DMS153 (cell line): Measurements from ENCODE around the gene BAIAP2L2.
A peak's percentile ranks its signal among the peaks of the same experiment; 100 is the strongest.
"Not testable (repeated sequence)": the region's sequence is repeated elsewhere in the genome, so short reads cannot be mapped to it uniquely, and the experiment has no call there.

ENCODE experiments used
- DNase-seq: peaks from one replicate; lab custom pipeline; 2025; lab: John Stamatoyannopoulos, UW

BAIAP2L2 gene

DNA sequence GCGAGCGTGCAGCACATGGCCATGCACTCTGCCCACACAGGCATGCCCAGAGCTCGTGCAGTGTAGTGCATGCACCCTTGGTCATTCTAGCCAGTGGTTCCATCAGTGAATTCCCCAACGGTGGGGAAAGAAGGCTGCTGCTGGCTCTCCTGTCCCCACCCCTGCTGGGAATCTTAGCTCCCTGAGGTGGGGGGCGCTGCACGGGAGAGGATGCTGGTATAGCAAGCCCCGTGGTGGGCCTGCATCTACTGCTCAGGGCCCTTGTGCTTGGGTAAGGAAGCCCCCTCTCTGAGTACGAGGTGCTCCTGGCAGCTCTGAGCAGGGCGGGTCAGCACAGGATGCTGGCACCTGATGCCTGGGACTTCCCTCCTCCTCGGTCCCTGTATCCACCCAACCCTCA, 18.5 kb upstream of the BAIAP2L2 start:
- DNase-seq = no peak

DNA sequence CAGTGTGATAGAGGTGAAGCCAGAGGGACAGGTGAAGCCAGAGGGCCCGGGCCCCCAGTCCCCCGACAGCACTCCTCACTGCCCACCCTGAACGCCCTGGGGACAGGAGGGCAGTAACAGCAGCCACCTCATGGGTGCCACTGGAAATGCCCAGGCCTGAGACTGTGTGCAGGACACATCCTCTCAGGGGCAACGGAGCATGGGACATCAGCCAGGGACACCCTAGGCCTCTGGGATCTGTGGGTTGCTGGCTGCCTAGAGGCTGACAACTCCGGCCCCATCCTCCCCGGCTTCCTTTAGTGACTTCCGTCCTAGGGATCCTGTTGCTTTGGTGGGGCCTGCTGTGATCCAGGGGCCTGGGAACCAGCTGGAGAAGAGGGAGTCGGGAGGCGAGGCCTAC, 17.4 kb upstream of the BAIAP2L2 start:
- no peak for DNase-seq

DNA sequence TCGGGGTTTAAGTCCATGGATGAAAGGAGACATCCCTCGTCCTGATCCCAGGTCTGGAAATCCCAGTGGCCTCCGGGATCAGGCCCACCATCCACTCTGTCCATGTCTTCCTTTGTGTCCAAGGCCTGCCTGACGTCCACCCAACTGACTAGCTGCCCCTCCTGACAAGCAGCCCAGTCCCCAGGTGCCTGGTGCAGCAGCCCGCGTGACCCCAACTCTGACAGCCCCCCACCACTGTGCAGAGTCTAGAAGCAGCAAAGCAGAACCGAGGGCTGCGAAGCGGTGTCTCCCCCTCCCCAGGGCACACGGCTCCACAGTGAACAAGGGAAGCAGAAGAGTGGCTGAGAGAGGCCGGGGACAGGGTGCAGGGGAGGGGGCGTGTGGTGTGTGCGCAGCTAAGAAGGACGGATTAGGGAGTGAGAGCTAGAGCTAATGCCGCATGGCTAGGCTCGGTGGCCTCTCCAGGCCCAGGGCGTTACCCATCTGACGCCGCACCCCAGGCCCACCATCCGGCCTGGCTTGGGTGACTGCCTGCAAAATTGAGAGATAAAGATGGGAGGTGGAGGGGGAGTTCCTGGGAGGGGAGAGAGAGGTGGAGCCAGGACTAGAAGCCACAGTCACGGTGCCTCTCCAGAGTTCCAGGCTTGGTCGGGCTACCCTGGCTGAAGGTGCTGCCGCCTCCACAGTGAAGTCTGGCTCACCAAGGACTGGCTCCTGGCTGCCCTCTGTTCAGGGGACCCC, 16.6 kb upstream of the BAIAP2L2 start:
- no peak for DNase-seq

DNA sequence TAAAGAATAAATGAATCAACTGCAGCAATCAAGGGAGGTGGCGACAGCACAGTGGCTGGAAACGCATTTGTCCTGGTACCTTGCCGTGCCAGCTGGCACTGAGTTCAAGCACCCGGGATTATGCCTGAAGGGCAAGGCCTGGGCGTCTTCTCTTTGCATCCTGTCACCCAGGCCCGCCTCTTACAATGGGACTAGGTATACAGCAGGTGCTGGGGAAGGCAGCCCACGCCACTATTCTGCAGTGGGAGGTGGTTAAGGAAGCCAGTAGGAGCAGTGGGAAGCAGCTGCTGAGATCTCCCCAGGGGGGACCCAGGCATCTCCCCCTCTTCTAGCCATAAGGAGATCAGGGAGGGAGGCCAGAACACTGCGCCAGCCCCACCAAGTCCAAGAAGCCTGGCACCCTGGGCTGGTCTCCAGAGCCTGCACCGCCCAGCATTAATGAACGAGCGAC, 15.3 kb upstream of the BAIAP2L2 start:
- DNase-seq = no peak

DNA sequence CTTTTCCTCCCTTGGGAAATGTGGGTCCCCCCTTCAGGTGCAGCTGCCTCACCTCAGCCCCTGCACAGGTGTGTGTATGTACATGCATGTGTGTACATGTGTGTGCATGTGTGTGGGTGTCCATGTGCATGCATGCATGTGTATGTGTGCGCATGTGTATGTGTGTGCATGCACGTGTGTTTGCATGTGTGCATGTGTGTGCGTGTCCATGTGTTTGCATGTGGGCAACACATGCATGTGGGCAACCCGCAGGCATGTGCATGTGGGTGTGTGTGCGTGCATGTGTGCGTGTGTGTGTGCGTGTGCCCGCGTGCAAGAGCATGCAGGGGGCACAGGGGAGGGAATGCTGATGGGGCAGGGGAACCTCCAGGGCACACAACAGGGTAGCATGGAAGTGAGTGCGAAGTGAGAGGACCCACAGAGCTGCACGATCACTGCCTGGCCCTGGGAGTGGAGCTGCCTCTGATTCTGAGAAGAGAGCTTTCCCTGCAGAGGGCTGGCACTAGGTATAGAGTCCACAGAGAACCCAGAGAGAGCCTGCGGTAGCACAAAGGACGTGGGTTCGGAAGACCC, 14.6 kb upstream of the BAIAP2L2 start:
- no peak for DNase-seq

DNA sequence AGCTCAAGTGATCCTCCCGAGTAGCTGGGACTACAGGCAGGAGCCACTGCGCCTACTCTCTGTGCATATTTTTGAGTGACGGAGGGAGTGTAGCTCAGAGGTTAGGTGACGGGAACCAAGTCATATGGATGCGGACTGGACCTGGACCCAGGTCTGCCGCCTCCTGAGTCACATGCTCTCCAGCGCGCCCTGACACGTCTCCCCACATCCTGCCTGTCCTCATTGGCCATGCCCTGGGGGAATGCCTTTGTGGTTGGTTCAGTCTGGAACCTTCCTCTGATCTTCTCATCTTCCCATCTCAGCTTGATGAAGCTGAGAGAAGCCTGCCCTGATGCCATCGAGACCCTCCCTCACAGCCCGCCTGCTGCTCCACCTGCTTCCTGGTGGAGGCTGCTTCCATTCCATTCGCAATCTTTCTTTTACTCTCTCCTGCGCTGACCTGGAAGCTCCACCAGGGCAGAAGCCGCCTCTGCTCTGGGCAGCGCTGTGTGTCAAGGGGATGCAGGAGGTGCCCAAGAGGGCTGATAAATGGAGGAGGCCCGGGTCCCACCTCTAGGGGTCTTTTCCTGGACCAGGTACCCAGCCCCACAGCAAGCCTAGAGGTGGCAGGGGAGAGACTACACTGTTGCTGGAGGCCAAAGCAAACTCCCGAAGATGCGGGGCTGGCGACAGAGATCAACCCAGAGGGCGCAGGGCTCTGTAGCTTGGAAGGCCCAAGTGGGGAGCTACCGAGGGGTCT, 13.9 kb upstream of the BAIAP2L2 start:
- DNase-seq = no peak

DNA sequence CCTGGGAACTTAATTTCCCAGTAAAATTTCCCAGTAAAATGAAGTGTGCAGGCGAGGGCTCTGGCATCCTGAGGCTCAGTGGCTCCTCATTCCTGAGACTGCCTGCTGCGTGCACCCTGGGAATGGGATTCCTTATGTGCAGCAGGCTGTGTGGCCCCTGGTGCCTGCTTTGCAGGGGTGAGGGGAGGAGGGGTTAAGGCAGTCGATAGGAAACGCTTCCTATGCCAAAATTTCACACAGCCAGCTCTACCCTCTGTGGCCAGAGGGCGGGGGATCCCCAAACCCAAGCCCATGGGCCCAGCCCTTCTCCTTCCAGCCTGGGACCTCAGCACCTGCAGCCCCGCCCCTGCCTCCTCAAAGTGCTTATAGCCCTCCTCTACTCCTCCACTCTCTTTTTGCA, 12.1 kb upstream of the BAIAP2L2 start:
- DNase-seq = no peak

DNA sequence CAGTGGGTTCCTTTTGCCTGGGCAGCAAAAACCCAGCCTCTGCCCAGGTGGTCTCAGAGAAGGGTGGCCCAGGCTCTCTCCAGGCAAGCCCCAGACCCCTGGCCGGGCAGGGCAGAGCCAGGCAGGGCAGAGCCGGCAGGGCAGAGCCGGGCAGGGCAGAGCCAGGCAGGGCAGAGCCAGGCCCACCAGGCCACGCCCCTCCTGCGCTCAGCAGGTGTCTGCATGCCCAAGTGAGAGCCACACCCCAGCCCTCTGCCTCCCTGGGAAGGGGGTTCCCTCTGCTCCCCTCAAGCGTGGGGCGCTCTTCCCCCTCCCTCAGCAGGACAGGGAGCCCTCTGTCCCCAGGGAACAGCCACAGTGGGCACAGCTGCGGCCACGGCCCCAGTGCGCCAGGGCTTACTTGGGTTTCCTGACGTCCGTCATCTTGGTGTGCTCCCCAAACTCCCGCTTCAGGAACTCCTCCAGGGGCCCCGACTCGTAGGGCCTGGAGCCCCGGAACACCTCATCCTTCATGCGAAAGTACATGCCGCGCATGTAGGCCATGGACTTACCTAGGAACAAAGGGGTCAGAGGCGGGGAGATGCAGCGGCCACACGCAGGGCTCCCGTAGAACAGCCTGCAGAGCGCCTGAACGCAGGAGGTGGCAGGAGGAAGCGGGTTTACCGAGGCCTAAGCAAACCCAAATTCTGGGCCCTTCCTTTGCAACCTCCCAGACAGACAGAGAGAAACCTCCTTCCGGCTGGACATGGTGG, 10.1 kb upstream of the BAIAP2L2 start:
- DNase-seq = no peak

DNA sequence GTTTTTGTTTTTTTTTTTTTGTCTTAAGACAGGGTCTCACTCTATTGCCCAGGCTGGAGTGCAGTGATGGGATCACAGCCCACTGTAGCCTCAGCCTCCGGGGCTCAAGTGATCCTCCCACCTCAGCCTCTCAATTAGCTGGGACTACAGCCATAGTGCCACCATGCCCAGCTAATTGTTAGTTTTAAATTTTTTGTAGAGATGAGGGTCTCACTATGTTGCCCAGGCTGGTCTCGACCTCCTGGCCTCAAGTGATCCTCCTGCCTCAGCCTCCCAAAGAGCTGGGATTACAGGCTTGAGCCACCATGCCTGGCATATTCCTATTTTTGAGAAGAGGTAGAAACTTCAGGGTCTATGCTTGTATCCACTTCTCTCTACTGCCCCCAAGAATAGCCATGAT, 8.3 kb upstream of the BAIAP2L2 start:
- not testable (repeated sequence) for DNase-seq

DNA sequence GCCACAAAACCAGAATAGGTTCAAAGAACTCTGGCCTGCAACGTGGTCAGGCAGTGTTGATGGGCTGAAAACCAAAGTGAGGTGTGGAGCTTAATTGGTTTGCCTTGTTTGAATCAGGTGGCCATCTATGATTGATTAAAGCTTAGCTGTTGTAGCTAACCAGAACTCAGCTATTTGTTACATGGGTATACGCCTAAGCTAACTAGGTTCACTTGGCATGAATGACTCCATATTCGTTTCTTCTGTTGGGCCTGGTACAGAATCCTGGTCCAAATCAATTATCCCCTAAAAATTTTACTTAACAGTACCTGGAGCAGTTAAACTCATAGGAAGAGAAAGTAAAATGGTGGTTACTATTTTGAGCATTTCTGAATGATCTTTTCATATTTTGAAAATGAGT, 7.7 kb upstream of the BAIAP2L2 start:
- no peak for DNase-seq

DNA sequence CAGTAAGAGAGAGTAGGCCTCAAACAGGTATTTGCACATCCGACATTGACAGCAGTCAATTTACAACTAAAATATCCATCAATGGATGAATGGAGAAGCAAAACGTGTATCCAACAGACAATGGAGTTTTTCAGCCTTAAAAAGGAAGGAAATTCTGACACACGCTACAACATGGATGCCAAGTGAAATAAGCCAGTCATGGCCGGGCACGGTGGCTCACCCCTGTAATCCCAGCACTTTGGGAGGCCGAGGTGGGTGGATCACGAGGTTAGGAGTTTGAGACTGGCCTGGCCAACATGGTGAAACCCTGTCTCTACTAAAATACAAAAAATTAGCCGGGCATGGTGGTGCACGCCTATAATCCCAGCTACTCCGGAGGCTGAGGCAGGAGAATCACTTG, 7.1 kb upstream of the BAIAP2L2 start:
- DNase-seq = not testable (repeated sequence)

DNA sequence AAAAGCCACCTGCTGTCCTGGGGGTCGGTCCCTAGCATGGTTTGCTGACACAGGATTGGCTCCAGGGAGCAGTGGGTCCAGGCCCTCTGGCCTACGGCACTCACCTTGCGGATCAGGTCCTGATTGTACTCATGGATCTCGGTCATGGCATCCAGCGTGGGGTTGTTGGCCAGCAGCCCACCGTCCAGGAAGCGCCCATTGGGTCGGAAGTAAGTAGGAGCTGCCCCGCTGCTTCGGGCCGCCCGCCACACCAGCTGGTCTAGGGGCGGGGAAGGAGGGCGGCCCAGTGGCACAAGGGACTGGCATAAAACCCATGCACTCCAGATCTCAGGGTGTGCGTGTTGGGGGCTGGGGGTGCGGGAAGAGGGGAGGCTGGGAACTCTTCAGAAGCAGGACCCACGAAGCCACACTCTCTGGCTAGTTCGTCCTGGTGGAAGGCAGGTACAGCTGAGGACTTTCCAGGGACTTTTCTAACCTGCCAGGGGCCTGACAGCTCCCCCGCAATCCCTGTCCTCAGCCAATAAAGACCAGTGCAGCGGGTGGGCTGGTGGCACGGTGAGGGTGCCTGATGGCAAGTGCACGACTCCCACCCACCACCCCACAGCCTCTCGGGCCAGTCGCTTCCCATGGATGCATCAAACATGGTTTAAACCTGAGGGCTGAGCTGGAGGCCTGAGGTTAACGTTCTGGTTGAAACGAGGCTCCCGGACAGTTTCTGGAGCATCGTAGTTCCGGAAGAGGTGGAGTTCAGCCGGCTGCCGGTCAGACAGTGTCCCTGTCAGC, 5.1 kb upstream of the BAIAP2L2 start:
- DNase-seq = no peak

DNA sequence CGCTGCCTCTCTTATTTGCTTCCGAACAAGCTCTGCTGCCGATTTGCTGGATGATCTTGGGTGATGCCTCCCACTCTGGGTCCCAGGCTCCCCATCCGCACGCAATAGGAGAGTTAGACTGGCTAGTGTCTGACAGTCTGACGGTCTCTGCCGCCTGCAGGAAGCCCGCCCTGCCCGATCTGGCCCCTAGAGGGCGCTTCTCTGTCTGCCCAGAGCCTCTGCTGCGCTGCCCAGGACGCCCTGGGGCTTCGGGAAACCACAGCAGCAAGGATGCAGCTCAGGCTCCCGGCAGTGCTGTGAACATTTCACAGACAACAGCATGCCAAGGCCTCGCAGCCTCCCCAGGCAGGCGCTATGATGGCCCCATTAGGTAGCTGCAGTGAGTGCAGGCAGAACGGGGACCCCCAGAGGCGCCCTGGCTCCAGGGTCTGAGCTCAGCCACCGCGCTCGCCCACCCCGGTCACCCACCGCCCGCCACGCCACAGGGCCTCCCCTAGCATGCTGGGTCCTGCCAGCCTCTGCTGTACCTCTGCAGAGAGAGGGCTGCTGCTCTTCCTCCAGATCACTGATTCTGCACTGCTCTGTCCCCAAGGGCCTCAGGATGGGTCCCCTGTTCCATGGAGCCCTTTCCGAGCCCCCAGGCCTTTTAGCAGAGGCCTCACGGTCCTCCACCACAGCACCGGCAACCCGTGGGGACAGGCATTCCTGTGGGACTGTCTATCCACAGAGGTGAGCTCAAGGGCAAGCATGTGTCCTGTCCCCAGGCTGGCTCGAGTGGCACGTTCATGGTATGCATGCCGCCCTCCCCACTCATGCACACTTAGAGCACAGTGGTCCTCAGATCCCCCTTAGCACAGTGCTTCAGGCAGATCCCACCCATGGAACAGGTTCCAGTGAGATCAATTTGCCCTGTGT, 4.3 kb upstream of the BAIAP2L2 start:
- DNase-seq = peak; percentile 55

DNA sequence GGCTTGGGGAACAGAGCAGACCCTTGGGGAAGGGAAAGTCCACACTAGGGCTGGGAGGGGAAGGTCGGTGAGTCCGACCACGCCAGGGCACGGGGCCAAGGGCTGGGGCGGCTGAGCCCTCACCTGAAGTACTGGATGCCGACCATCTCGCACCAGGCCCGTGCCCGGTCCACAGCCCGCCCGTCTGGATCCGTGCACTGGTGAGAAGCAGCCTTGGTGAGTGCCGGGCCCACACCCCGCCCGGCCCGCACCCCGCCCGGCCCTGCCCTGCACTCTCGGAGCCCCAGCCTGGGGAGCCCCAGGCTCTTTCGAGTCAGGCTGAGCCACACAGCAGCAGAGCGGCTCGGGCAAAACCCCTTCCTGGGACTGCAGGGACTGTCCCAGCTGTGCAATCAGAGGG, 1.9 kb upstream of the BAIAP2L2 start:
- no peak for DNase-seq

DNA sequence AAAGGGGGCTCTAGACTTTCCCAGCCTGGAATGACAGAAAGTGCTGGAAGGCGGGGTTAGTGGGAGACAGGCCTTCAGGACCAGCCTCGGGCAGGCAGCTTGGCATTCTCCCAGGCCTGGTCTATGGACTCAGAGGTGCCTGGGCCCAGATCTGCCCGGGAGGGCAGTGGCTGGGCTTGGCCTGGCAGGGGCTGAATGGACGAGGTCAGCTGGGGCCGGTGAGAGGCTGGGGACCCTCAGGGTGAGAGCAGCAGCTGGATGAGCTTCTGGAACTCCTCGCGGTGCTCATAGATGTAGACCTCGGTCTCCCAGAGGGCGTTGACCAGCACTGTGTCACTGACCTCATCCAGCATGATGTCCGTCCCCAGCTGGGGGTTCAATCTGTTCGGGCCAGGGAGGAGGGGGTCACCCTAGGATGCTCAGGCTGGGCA, 1.5 kb upstream of the BAIAP2L2 start:
- no peak for DNase-seq

DNA sequence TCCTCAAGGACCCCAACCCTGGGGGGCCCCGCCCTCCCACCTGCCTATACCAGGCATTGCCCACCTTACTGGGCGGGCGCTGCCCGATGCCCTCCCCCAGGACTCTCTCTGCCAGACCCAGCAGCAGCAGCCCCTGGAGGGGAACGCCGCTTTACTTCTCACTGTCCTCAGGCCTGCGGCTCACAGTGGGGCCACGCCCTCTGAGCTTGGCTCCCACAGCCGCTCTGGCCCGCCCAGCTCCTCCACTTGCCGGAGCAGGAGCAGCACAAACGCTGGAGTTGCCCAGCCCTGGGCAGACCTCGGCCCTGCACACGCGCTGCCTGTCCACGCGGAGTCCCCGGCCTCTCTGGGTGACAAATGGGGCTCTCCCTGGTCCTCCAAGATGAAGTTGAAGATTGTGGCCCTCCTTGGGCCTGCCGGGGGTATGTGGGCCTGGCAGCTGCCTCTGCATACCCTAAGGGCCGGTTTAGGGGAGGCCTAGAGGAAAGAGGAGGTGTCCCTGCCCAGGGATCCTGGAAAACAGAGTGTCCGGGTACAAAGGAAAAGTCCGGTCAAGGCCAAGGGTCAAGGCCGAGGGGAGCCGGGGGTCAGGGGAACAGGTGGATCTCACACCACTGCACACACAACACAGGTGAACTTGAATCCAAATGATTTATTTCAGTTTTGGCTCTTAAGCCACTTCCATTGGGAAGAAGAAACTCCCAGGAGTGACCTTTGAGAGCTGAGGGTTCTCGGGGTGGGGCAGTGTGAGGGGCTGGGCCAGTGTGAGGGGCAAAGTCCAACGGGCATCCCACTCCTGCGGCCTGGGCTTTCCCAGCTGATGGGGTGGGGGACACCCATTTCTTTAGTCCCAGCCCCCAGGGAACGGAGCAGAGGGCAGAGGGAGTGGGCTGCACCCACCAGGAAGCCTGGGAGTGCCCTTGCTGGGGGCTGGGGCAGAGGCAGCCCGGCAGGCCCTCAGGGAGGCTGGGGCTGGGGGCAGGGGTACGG, 674 bp upstream of the BAIAP2L2 start:
- no peak for DNase-seq

DNA sequence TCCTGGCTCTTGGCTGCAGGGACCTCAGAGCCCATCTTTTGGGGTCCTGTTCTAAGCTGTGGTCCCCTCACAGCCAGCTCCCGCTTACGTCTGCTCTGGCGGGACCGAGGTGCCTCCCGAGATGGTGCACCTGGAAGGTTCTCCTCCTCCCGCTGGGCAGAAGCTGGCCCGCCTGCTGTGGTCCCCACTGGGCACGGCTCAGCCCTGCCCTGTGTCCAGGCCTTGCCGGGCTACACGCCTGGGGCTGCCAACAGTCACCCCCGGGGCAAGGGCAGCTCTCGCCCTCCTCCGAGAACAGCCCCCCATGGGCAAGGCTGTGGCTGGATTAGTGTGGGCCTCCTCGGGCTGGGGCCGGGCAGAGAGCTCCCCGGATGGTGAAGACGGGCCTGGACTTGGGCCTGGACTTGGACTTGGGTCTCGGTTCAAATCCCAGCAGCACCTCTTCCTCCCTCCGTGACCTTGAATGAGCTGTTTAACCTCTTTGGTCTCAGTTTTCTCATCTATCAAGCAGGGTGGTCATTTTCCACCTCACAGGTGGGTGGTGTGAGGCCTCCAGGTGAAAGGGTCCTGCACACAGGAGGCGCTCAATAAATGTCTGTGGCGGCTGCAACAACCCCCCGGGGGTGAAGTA, 998 bp downstream of the BAIAP2L2 start:
- DNase-seq = no peak

DNA sequence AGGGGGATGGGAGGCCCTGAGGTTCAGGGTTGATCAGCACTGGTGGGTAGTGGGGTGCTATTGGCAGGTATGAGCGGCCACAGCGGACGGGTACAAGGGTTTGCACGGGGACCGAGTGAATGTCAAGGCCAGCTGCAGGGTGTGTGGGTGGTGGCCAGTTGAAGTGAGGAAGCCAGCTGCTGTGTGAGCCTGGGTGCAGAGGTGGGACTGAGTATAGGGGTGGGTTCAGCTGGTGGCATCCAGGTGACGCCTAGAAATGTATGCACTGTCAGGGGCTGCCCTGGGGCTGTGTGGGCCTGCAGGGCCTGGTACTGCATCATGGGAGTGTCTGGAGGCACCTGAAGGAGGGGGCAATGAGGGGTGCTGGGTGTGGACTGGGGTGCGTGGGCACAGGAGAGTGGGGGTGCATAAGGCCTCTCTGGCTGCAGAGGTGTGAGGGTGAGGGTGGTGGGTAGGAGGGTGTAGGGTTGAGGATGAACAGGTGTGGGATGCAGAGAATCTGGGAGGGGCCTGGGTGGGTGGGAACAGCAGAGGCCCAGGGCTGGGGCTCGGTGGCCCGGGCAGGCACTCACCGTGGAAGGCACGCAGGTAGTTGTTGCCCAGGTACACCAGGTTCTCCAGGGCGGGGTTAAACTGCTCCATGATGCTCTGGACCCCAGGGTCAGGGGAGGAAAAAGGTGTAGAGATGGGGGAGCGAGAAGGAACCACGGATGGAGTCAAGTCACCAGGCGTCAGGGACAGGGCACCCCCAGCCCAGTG, 1.7 kb downstream of the BAIAP2L2 start:
- no peak for DNase-seq
